Activated naive CD8-positive, alpha-beta T cell treated with anti-CD3 and anti-CD28 coated beads for 36 hours (primary cell): ENCODE measurements around the gene CAPN9. TPM values are rescaled to one million over a fixed set of nuclear protein-coding genes. Genes with fewer than 3 reads are reported as not detected.

ENCODE experiments used
- DNase-seq: peaks from one replicate; pipeline ENCODE4 v3.0.0; 2021
- H3K27ac Mint-ChIP-seq: one replicate; pipeline ENCODE4 v1.8.0; 2022; ENCODE audit warnings: mild to moderate bottlenecking, moderate library complexity, mixed read lengths
- H3K27me3 Mint-ChIP-seq: one replicate; pipeline ENCODE4 v1.8.0; 2022; ENCODE audit warnings: mild to moderate bottlenecking, mixed read lengths
- H3K36me3 Mint-ChIP-seq: one replicate; pipeline ENCODE4 v1.8.0; 2021; ENCODE audit warnings: mild to moderate bottlenecking, mixed read lengths
- H3K4me1 Mint-ChIP-seq: one replicate; pipeline ENCODE4 v1.8.0; 2021; ENCODE audit warnings: mixed read lengths
- H3K4me3 Mint-ChIP-seq: one replicate; pipeline ENCODE4 v1.8.0; 2022; ENCODE audit warnings: mild to moderate bottlenecking, moderate library complexity, mixed read lengths
- H3K9me3 Mint-ChIP-seq: one replicate; pipeline ENCODE4 v1.8.0; 2022; ENCODE audit warnings: mixed read lengths
- total RNA-seq, 2 experiments: library from RNA; stranded (reverse); gene quantifications; one replicate each; pipeline ENCODE4 v1.2.3, GENCODE V29; 2021

Gene CAPN9
- total RNA-seq, 2 experiments from 2014 or later, result not detected

DNA sequence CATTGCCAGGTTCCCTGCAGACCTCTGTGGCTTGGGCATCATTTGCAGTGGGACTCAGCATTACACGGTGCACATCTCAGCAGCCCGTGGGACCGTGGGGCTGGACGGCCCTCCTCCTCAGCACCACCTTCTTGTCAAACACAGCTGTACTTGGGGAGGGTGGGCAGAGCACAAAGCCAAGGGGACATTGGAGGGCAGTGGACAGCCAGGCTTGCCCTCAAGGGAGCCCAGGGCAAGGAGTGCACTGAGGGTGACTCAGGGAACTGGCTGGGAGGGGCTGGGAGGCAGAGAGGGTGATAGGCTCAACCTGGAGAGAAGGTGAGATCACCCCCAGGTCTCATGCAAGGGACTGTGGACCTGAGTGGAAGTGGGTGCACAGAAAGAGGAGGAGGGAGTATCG lies 3.4 kb downstream of the CAPN9 start:
- Mint-ChIP-seq H3K9me3 (no peaks in the 10 kb centered on the region), H3K4me1 (no peaks in the 10 kb centered on the region), H3K4me3 (no peak overlapping the region), H3K36me3 (no peaks in the 10 kb centered on the region), H3K27me3 (peaks cover 10% of the 10 kb centered on the region), H3K27ac (no peak overlapping the region)
- DNase-seq, result no peak

DNA sequence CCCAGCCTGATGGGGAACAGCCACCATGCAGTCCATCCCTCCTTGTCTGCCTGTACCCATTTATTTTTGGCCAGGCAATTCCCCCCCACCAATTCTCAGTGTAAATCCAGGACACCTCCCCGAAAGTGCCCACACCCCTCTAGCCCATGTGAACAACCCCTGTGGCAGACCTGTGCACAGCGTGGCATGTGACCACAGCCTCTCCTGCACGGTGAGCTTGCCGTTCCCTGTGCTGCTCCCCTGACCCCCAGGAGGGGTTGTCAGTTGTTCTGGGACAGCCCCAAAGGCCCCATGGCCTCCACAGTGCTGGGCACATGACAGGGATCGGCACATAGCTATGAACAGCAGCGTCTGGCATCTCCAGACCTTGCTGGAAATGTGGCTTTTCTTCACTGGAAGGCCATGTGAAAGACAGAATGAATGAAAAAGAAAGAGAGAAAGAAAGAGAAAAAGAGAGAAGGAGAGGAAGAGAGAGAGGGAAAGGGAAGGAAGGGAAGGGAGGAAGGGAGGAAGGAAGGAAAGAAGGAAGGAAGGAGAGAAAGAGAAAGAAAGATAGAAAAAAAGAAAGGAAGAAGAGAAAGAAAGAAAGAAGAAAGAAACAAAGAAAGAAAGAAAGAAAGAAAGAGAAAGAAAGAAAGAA lies 3.9 kb downstream of the CAPN9 start:
- no peaks in the 10 kb centered on the region for H3K4me1 Mint-ChIP-seq
- DNase-seq, result no peak
- H3K27ac Mint-ChIP-seq, result no peak overlapping the region
- H3K27me3 Mint-ChIP-seq, result peaks cover 10% of the 10 kb centered on the region
- H3K9me3 Mint-ChIP-seq, result no peaks in the 10 kb centered on the region
- peak overlapping the region; percentile 27 for H3K4me3 Mint-ChIP-seq
- no peaks in the 10 kb centered on the region for H3K36me3 Mint-ChIP-seq

DNA sequence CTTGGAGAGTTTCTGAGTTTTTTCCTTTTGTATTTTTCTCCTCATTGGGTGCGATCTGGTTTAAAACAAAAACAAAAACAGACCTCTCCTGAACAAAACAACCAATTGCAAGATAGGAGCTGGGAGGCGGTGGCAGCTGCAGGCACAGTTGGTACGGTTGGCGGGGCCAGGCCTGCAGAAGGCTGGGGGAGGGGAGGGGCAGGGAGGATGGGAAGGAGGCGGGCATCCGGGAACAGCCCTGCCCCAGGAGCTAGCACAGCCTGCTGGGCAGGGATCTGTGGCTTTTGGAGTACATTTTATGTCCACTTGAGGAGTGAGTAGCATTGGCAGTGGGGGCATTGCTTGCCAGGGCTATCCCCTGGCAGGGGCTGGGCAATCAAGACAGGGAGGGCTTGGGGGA lies 5.2 kb downstream of the CAPN9 start:
- Mint-ChIP-seq H3K4me1 (no peaks in the 10 kb centered on the region), H3K4me3 (no peak overlapping the region), H3K27ac (no peak overlapping the region), H3K9me3 (no peaks in the 10 kb centered on the region), H3K36me3 (no peaks in the 10 kb centered on the region), H3K27me3 (peaks cover 14% of the 10 kb centered on the region)
- no peak for DNase-seq

DNA sequence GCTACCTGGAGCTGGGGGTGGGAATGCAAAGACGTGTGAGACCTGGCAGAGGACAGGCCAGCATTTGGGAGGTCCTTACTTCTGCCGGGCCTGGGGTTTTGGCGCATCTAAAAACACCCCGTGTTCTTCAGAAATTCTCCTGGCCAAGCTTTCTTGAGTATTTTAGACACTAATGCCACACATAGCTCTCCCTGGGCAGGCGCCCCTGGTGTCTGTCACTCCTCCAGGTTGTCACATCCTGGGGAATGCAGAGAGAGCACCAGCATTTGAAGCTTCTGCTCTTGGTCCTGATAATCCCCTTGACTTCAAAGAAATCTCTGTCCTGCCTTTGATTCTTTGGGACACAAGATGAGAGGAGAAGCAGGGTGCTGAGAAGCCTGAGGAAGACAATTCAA lies 6.0 kb downstream of the CAPN9 start:
- H3K4me1 Mint-ChIP-seq, result no peaks in the 10 kb centered on the region
- no peaks in the 10 kb centered on the region for H3K36me3 Mint-ChIP-seq
- peaks cover 14% of the 10 kb centered on the region for H3K27me3 Mint-ChIP-seq
- H3K27ac Mint-ChIP-seq, result no peak overlapping the region
- H3K9me3 Mint-ChIP-seq, result no peaks in the 10 kb centered on the region
- DNase-seq, result no peak
- no peak overlapping the region for H3K4me3 Mint-ChIP-seq

DNA sequence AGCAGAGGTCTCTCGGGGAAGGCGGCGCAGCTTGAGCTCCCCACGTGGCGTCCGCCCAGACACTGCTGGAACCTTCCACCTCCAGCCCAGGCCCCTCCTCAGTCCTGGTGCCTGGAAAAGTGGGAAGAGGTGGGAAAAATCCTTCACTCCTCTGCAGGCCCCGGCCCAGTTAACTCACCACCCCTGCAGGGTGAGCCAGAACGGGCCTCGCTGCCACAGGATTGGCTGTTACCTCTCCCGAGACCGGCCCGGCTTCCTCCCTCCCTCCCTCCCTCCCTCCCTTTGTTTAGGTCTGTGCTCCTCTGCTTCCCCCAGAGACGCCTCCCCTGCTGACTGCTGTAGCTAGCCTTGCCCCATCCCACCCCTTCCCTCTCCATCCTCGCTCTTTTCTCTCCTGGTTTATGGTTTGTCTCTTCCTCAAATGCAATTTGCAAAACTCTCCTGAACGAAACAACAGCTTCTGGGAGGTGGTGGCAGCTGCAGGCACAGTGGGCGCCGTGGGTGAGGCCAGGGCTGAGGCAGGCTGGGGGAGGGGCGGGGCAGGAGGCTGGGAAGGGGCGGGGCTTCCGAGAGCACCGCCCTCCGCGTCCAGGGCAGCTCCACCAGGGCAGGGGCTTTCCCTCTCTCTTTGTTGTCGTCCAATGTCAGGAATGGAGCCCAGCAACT lies 6.5 kb downstream of the CAPN9 start:
- H3K36me3 Mint-ChIP-seq, result no peaks in the 10 kb centered on the region
- H3K9me3 Mint-ChIP-seq, result no peaks in the 10 kb centered on the region
- no peak overlapping the region for H3K4me3 Mint-ChIP-seq
- no peaks in the 10 kb centered on the region for H3K4me1 Mint-ChIP-seq
- H3K27me3 Mint-ChIP-seq, result peaks cover 14% of the 10 kb centered on the region
- no peak overlapping the region for H3K27ac Mint-ChIP-seq
- DNase-seq, result peak; percentile 22

DNA sequence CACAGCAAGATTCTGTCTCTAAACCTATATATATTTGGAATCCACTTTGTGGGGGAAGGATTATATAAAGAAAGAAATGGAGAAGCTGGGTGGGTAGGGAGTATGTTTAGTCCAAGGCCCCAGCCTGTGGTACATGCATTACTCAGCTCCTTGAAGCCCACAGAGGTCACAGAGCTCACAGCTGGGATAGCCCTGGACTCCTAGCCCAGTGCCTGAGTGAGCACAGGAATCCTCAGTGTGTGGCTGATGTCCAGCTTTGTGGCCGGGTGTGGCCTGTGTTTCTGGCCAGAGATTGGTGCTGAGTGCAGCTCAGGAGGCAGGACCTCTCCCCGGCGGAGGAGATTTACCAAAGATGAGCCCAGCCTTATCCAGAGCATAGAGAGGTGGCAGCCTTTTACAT lies 7.6 kb downstream of the CAPN9 start:
- Mint-ChIP-seq H3K27ac (no peak overlapping the region), H3K9me3 (no peaks in the 10 kb centered on the region), H3K27me3 (peaks cover 14% of the 10 kb centered on the region), H3K36me3 (no peaks in the 10 kb centered on the region), H3K4me1 (no peaks in the 10 kb centered on the region), H3K4me3 (no peak overlapping the region)
- DNase-seq, result no peak

DNA sequence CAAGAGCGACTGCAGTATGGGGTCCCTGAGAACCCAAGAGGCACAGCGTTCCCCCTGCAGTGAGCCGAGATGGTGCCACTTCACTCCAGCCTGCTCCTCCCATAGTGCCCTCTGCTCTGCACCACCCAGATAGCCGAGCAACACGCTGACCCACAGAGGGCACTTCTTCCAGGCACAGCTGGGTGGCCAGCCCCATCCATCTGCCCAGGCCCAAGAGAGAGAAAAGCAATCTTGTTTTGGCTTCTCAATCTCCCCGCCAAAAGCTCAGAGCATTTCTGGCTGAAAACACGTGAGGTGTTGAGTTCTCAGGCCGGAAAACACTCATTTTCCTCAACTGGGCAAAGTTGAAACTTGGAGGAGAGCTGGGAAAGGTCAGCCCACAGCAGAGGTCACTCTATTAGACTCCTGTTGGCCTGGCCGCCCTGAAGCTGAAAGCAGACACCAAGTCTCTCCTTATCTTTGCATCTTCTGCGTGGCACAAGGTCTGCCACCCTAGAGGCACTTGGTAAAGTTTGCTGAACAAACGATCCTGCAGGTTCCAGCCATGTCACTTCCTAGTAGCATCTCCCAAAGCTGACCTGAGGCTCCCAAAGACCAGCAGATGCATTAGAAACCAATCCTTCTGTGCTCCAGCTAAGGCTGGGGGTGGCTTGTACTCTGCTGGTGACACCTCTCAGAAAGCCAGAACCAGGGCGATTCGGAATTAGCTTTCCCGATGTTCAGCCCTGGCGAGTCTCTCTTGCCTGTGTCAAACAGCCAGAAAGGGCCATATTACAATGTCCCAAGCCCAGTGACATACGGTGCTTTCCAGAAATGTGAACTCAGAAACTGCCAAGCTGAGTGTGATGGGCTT lies 10.9 kb downstream of the CAPN9 start:
- H3K4me1 Mint-ChIP-seq, result no peaks in the 10 kb centered on the region
- DNase-seq, result no peak
- no peak overlapping the region for H3K27ac Mint-ChIP-seq
- no peak overlapping the region for H3K4me3 Mint-ChIP-seq
- H3K36me3 Mint-ChIP-seq, result no peaks in the 10 kb centered on the region
- H3K27me3 Mint-ChIP-seq, result peaks cover 14% of the 10 kb centered on the region
- no peaks in the 10 kb centered on the region for H3K9me3 Mint-ChIP-seq

DNA sequence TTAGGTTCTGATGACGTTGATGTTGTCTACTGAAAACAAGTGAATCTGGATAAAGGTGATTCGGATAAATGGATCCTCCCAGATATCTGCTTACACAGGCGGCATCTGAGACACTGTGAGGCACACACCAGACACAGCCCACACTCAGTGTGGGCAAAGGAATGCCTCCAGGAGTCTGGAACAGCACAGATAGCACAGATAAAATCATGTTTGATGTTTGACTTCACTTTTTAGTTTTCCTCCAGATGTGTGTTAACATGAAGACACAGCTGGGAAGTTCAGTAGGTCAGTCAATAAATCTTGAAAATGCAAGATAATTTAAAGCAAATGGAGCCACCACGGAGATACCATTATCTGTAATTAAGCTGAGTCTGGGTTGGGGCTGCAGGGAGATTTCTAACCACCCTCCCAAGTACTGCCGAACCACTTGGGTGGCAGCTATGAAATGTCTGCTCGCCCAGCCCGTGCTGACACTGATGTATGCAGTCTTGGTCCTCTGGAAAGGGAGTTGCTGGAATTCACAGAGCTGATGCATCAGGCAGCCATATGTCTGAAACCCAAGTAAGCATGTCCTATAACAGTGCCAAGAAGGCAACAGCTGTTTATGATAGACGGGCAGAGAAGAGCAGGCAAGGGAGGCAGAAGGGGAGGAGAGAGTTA lies 11.7 kb downstream of the CAPN9 start:
- Mint-ChIP-seq H3K36me3 (no peaks in the 10 kb centered on the region), H3K27ac (no peak overlapping the region), H3K4me3 (no peak overlapping the region), H3K4me1 (no peaks in the 10 kb centered on the region), H3K9me3 (no peaks in the 10 kb centered on the region), H3K27me3 (peaks cover 14% of the 10 kb centered on the region)
- no peak for DNase-seq

DNA sequence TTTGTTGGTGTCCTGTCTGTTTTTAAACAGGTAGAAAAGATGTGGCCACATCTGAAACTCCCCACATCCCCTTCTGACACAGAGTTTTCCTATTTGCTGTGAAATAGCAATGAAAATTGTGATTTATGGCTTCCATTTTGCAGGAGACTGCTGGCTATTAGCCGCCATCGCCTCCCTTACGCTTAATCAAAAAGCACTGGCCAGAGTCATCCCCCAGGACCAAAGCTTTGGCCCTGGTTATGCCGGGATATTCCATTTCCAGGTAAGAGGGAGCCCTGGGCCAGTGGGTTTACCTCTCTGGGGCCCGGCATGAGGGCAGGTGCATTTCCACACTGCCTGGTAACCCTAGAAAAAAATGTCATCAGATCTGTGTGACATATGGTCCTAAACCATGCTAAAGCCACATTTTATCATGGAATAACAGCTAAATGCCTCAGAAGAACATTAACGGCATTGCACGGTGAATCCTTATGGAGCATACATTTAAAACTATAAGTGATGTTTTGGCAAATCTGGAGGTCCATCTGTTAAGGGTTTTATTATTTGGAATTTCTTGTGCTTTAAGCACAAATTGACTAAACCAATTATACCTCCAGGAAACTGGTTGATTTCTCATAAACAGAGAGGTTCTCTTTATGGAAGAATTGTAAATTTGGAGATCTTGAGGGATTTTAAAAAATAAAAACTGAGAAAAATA lies 12.3 kb downstream of the CAPN9 start:
- no peak for DNase-seq
- Mint-ChIP-seq H3K36me3 (no peaks in the 10 kb centered on the region), H3K4me3 (no peak overlapping the region), H3K27me3 (peaks cover 16% of the 10 kb centered on the region), H3K9me3 (no peaks in the 10 kb centered on the region), H3K27ac (no peak overlapping the region), H3K4me1 (no peaks in the 10 kb centered on the region)

DNA sequence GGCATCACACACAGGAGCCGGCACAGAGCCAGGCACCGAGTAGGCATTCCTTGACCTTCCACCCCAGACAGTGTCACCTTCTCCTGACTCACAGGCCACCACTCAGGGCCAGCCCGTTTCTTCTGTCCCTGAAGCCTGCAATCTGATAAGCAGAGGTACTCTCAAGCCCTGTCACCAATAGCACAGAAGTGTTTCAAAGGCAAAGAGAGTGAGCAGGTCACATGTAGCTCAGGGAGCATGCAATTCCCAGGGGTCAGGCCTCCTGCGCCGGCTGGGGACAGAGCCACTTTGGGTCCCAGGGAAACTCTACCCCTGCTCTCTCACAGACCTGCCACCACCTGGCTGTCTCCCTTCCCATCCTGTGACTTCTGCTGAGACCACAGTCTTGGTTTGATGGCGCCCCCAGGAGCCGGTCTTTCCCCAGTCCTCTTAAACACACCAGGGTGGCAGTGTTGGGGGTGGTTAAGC lies 13.2 kb downstream of the CAPN9 start:
- Mint-ChIP-seq H3K36me3 (no peaks in the 10 kb centered on the region), H3K4me1 (no peaks in the 10 kb centered on the region), H3K9me3 (no peaks in the 10 kb centered on the region), H3K4me3 (no peak overlapping the region), H3K27me3 (peaks cover 17% of the 10 kb centered on the region), H3K27ac (no peak overlapping the region)
- DNase-seq, result no peak

DNA sequence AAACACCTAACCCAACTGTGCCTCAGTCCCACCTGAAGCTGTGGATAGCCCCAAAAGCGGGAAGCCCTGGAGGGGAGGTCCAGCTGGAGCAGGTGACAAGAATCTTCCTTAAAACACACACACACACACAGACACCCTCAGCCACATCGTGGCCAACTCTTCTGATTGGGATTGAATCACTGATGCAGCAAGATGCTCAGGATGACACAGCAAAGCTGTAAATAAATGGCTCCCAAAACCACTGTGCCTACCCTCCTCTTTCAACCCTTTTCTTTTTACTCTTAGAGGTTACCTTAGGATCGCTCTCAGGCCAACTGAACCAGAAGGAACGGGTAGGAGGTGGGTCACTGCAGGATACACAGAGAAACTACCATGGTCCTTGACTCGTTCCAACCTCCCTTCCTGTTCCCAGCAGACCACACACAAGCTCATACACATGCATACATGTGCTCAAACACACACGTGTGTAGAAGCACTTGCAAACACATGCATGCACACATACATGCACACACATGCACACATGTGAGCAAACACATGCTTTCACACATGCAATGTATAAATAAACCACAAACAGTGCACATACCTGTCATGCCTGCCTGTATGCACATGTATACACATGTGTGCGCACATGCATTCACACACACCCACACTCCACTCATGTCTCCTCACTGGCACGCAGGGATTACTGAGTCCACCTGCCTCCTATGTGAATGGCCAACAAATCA lies 14.4 kb downstream of the CAPN9 start:
- peaks cover 16% of the 10 kb centered on the region for H3K27me3 Mint-ChIP-seq
- H3K27ac Mint-ChIP-seq, result no peak overlapping the region
- no peak for DNase-seq
- no peaks in the 10 kb centered on the region for H3K4me1 Mint-ChIP-seq
- no peak overlapping the region for H3K4me3 Mint-ChIP-seq
- no peaks in the 10 kb centered on the region for H3K36me3 Mint-ChIP-seq
- no peaks in the 10 kb centered on the region for H3K9me3 Mint-ChIP-seq

DNA sequence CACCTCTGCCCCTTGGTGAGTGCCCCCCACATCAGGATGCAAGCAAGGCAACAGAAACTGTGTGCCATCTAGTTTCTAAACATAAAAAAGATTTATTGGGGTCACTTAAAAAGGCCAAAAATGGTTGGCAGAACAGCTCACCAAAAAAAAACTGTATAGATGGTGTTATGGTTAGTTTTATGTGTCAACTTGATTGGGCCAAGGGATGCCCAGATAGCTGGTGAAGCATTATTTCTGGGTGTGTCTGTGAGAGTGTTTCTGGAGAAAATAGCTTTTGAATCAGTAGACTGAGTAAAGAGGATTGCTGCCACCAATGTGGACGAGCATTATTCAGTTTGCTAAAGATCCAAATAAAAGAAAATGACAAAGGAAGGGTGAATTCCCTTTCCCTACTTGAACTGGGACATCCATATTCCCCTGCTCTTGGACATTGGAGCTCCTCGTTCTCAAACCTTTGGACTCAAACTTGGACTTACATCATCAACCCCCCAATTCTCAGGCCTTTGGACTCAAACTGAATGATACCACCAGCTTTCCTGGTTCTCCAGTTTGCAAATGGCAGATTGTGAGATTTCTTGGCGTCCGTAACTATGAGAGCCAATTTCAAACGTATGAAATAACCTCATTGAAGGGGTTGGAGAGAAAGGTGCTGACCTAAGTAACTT lies 16.9 kb downstream of the CAPN9 start:
- Mint-ChIP-seq H3K36me3 (no peaks in the 10 kb centered on the region), H3K4me1 (no peaks in the 10 kb centered on the region), H3K4me3 (no peak overlapping the region), H3K27ac (no peak overlapping the region), H3K27me3 (peaks cover 17% of the 10 kb centered on the region), H3K9me3 (no peaks in the 10 kb centered on the region)
- DNase-seq, result no peak

DNA sequence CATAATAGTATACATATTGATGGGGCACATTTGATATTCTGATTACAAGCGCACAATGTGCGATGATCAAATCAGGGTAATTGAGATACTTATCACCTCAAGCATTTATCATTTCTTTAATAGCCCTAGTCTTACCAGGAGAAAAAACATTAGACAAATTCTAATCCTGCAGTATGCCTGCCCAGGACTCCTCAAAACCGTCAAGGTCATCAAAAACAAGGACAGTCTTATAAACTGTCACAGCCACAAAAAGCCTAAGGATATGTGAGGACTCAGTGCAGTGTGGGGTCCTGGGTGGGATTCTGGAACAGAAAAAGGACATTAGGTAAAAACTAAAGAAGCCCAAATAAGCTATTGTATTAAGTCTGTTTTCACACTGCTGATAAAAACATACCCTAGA lies 19.1 kb downstream of the CAPN9 start:
- Mint-ChIP-seq H3K9me3 (no peaks in the 10 kb centered on the region), H3K4me3 (no peak overlapping the region), H3K36me3 (no peaks in the 10 kb centered on the region), H3K27me3 (peaks cover 14% of the 10 kb centered on the region), H3K27ac (no peak overlapping the region), H3K4me1 (no peaks in the 10 kb centered on the region)
- no peak for DNase-seq
